ENCODE measurements around the gene IL1RN. TPM values are rescaled to one million over a fixed set of nuclear protein-coding genes. Genes with fewer than 3 reads are reported as not detected.

Gene IL1RN
- polyA plus RNA-seq, 1 donor from 2014 or later, result not detected

DNA sequence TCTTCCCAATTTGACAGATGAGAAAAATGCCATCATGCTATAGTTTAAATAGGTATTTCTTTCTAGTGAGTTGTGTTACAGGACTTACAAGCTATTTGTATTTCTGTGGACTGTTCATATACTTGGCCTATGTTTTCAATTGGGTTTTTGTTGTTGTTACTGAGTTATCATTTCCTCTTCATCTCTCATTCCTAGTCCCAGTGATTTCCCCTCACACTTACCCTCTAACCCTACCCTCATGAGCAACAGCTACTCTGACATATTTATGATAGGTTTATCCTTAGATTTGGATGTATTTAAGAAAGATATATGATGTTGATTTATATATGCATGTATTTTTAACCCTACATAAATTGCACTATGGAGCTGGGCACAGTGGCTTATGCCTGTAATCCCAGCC lies 35.5 kb downstream of the IL1RN start:
- Histone ChIP-seq H3K79me2 (replicated peaks; ENCODE audit: insufficient read depth, low read length) (no peaks in the 10 kb centered on the region), H3K36me3 (ENCODE audit: insufficient read depth, low read length) (no peaks in the 10 kb centered on the region), H3K4me2 (ENCODE audit: low read length) (no peak overlapping the region), H3K27me3 (ENCODE audit: insufficient read depth, low read depth, low read length) (peaks cover 9% of the 10 kb centered on the region), H3K4me3 (ENCODE audit: low read length) (no peak overlapping the region), H2AFZ (ENCODE audit: low read depth, low read length) (no peak overlapping the region), H4K20me1 (ENCODE audit: insufficient read depth) (no peaks in the 10 kb centered on the region), H3K9me3 (ENCODE audit: low read length) (no peaks in the 10 kb centered on the region), H3K9me2 (ENCODE audit: insufficient read depth, low read length) (no peaks in the 10 kb centered on the region), H3K27ac (ENCODE audit: low read length) (no peak overlapping the region), H3F3A (ENCODE audit: insufficient read depth, low read length, poor library complexity, severe bottlenecking) (no peaks in the 10 kb centered on the region), H3K9ac (ENCODE audit: low read length) (no peak overlapping the region)
- TF ChIP-seq EP300 (conservative IDR thresholded peaks at IDR 0.05; ENCODE audit: poor library complexity, severe bottlenecking) (no peak), MXI1 (conservative IDR thresholded peaks at IDR 0.05; ENCODE audit: poor library complexity, severe bottlenecking) (no peak), SMC3 (conservative IDR thresholded peaks at IDR 0.05; ENCODE audit: poor library complexity) (no peak), RAD21 (conservative IDR thresholded peaks at IDR 0.05) (no peak), POLR2AphosphoS5 (IDR thresholded peaks at IDR 0.05) (no peak), TAF1 (IDR thresholded peaks at IDR 0.05; ENCODE audit: low read depth) (no peak), EZH2 (IDR thresholded peaks at IDR 0.05; ENCODE audit: borderline replicate concordance, insufficient read depth, low read length, poor library complexity, severe bottlenecking) (no peak)
- TF ChIP-seq, protein P1, sequence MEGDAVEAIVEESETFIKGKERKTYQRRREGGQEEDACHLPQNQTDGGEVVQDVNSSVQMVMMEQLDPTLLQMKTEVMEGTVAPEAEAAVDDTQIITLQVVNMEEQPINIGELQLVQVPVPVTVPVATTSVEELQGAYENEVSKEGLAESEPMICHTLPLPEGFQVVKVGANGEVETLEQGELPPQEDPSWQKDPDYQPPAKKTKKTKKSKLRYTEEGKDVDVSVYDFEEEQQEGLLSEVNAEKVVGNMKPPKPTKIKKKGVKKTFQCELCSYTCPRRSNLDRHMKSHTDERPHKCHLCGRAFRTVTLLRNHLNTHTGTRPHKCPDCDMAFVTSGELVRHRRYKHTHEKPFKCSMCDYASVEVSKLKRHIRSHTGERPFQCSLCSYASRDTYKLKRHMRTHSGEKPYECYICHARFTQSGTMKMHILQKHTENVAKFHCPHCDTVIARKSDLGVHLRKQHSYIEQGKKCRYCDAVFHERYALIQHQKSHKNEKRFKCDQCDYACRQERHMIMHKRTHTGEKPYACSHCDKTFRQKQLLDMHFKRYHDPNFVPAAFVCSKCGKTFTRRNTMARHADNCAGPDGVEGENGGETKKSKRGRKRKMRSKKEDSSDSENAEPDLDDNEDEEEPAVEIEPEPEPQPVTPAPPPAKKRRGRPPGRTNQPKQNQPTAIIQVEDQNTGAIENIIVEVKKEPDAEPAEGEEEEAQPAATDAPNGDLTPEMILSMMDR (IDR thresholded peaks at IDR 0.05; ENCODE audit: poor library complexity, severe bottlenecking), result no peak
- TF ChIP-seq, protein P2, sequence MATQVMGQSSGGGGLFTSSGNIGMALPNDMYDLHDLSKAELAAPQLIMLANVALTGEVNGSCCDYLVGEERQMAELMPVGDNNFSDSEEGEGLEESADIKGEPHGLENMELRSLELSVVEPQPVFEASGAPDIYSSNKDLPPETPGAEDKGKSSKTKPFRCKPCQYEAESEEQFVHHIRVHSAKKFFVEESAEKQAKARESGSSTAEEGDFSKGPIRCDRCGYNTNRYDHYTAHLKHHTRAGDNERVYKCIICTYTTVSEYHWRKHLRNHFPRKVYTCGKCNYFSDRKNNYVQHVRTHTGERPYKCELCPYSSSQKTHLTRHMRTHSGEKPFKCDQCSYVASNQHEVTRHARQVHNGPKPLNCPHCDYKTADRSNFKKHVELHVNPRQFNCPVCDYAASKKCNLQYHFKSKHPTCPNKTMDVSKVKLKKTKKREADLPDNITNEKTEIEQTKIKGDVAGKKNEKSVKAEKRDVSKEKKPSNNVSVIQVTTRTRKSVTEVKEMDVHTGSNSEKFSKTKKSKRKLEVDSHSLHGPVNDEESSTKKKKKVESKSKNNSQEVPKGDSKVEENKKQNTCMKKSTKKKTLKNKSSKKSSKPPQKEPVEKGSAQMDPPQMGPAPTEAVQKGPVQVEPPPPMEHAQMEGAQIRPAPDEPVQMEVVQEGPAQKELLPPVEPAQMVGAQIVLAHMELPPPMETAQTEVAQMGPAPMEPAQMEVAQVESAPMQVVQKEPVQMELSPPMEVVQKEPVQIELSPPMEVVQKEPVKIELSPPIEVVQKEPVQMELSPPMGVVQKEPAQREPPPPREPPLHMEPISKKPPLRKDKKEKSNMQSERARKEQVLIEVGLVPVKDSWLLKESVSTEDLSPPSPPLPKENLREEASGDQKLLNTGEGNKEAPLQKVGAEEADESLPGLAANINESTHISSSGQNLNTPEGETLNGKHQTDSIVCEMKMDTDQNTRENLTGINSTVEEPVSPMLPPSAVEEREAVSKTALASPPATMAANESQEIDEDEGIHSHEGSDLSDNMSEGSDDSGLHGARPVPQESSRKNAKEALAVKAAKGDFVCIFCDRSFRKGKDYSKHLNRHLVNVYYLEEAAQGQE (IDR thresholded peaks at IDR 0.05; ENCODE audit: borderline replicate concordance), result no peak

DNA sequence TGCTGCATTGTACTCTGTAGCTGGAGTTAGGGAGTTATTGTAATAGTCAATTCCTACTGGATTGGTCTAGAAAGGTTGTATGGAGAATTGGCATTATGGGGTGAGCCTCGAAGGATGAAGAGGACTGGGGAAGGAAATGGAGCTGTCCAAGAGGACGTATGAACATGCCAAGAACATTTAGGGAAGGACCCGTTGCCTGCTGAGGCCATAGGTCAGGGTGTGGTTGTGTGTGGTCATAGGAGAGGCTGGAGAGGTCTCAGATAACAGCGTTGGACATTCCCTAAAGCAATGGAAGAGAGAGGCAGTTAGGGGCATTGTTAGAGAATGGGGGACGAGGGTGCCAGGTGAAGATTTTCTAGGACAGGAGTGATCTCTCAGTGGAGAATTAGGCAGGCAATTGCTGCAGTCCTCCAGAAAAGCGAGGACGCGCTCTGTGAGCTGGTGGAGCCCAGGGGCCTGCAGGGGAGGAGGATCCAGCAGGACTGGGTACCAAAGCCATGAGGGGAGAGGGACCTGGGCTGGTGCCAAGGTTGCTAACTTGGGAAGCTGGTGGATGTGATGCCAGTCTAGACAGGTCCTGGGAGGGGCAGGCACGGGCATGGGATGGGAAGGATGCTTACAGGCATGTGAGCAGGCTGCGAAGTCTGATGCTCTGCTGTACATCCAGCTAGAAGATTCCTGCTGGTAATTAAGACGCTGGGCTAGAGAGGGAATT lies 37.0 kb downstream of the IL1RN start:
- H4K20me1 ChIP-seq (ENCODE audit: insufficient read depth), result no peaks in the 10 kb centered on the region
- H3K36me3 ChIP-seq (ENCODE audit: insufficient read depth, low read length), result no peaks in the 10 kb centered on the region
- H2AFZ ChIP-seq (ENCODE audit: low read depth, low read length), result no peak overlapping the region
- no peaks in the 10 kb centered on the region for H3F3A ChIP-seq (ENCODE audit: insufficient read depth, low read length, poor library complexity, severe bottlenecking)
- H3K27ac ChIP-seq (ENCODE audit: low read length), result no peak overlapping the region
- no peaks in the 10 kb centered on the region for H3K9me2 ChIP-seq (ENCODE audit: insufficient read depth, low read length)
- H3K4me2 ChIP-seq (ENCODE audit: low read length), result no peak overlapping the region
- no peak overlapping the region for H3K4me3 ChIP-seq (ENCODE audit: low read length)
- no peak overlapping the region for H3K9ac ChIP-seq (ENCODE audit: low read length)
- no peaks in the 10 kb centered on the region for H3K27me3 ChIP-seq (ENCODE audit: insufficient read depth, low read depth, low read length)
- no peaks in the 10 kb centered on the region for H3K79me2 ChIP-seq (replicated peaks; ENCODE audit: insufficient read depth, low read length)
- no peaks in the 10 kb centered on the region for H3K9me3 ChIP-seq (ENCODE audit: low read length)
- TF ChIP-seq TAF1 (IDR thresholded peaks at IDR 0.05; ENCODE audit: low read depth) (no peak), POLR2AphosphoS5 (IDR thresholded peaks at IDR 0.05) (no peak), RAD21 (conservative IDR thresholded peaks at IDR 0.05) (no peak), EP300 (conservative IDR thresholded peaks at IDR 0.05; ENCODE audit: poor library complexity, severe bottlenecking) (no peak), MXI1 (conservative IDR thresholded peaks at IDR 0.05; ENCODE audit: poor library complexity, severe bottlenecking) (no peak), SMC3 (conservative IDR thresholded peaks at IDR 0.05; ENCODE audit: poor library complexity) (no peak), EZH2 (IDR thresholded peaks at IDR 0.05; ENCODE audit: borderline replicate concordance, insufficient read depth, low read length, poor library complexity, severe bottlenecking) (no peak)
- TF ChIP-seq, protein P2 (IDR thresholded peaks at IDR 0.05; ENCODE audit: borderline replicate concordance), result no peak
- TF ChIP-seq, protein P1 (IDR thresholded peaks at IDR 0.05; ENCODE audit: poor library complexity, severe bottlenecking), result no peak

All from neural cell (in vitro differentiated cells).